A549 (cell line): ENCODE results near the gene SRGAP1. TPM values are rescaled to one million over a fixed set of nuclear protein-coding genes. Genes with fewer than 3 reads are reported as not detected.

ENCODE experiments used
- ATAC-seq, 2 experiments: fragments of 200-7000 bp in 1 of 2; fragments of >200 bp in 1 of 2; cut with Nextera tagmentation in 1 of 2; cut with Tn5 transposase in 1 of 2; 3 replicates each; pipeline versions ENCODE4 v1.8.0 to v1.9.1; 2018 to 2020; ENCODE audit warnings: mild to moderate bottlenecking in 1 of 2, moderate library complexity in 1 of 2
- CTCF ChIA-PET: fragments of 300-600 bp; sonication (Branson Sonifier 250); formaldehyde crosslinking; extraction: SDS; loops from one replicate; lab custom pipeline; 2021; ENCODE audit warnings: antibody characterized with exemption, inconsistent platforms; lab: Yijun Ruan, JAX
- POLR2A ChIA-PET: fragments of 350-600 bp; formaldehyde crosslinking; extraction: SDS; loops from one replicate; lab custom pipeline; 2021; ENCODE audit warnings: antibody characterized with exemption, inconsistent platforms; lab: Yijun Ruan, JAX
- DNase-seq, 2 experiments: peaks; one replicate each; pipeline versions ENCODE4 v3.0.0 to v3.0.0-alpha.2; 2011 to 2016; ENCODE audit warnings: low read depth in 1 of 2, low spot score in 1 of 2
- FAIRE-seq: peaks from 2 replicates; lab custom pipeline; 2011; peaks lifted over from hg19 to GRCh38; lab: Jason Lieb, UNC
- H3K27ac ChIP-seq, 2 experiments: fragments of >200 bp; sonication (Bioruptor Twin); formaldehyde crosslinking; 3 replicates each; pipeline ENCODE4 v1.5.1; 2016 to 2017
- H3K4me1 ChIP-seq: fragments of >200 bp; sonication (Bioruptor Twin); formaldehyde crosslinking; 3 replicates; pipeline ENCODE4 v1.6.1; 2016
- H3K4me2 ChIP-seq: fragments of >200 bp; sonication (Bioruptor Twin); formaldehyde crosslinking; 3 replicates; pipeline ENCODE4 v1.6.1; 2016
- H3K4me3 ChIP-seq: fragments of >200 bp; sonication (Bioruptor Twin); formaldehyde crosslinking; 3 replicates; pipeline ENCODE4 v1.5.1; 2016
- H3K9me3 ChIP-seq: fragments of >200 bp; sonication (Bioruptor Twin); formaldehyde crosslinking; 3 replicates; pipeline ENCODE4 v1.6.1; 2016
- BHLHE40 ChIP-seq: IDR thresholded peaks from 2 replicates; pipeline ENCODE4 v1.6.1; 2012; ENCODE audit warnings: low read depth, low read length, inconsistent platforms
- CHD4 ChIP-seq: fragments of 200-600 bp; sonication (generic); IDR thresholded peaks from 2 replicates; pipeline ENCODE4 v1.6.1; 2016; ENCODE audit warnings: antibody characterized with exemption, mild to moderate bottlenecking, borderline replicate concordance
- EP300 ChIP-seq, 2 experiments: fragments of >200 bp; sonication (Bioruptor Twin); formaldehyde crosslinking; IDR thresholded peaks; 2 replicates in 1 of 2; 3 replicates in 1 of 2; pipeline ENCODE4 v1.6.1; 2016 to 2017
- FOSL2 ChIP-seq, 2 experiments: fragments of 450-650 bp in 1 of 2; fragments of >200 bp in 1 of 2; sonication (Bioruptor Twin) in 1 of 2; formaldehyde crosslinking; IDR thresholded peaks; 2 replicates each; pipeline versions ENCODE4 v1.5.0 to v1.6.1; 2016 to 2020; ENCODE audit warnings: mild to moderate bottlenecking in 1 of 2, moderate library complexity in 1 of 2
- GATA3 ChIP-seq: IDR thresholded peaks from 2 replicates; pipeline ENCODE4 v1.6.1; 2012; ENCODE audit warnings: borderline replicate concordance
- HEYL ChIP-seq: fragments of 250-450 bp; sonication (Bioruptor Pico); IDR thresholded peaks from 2 replicates; pipeline ENCODE4 v1.8.0; 2021; ENCODE audit warnings: mild to moderate bottlenecking, moderate library complexity
- HOXA7 ChIP-seq: fragments of 250-450 bp; sonication (Bioruptor Pico); IDR thresholded peaks from 2 replicates; pipeline ENCODE4 v1.5.0; 2020; ENCODE audit warnings: mild to moderate bottlenecking, moderate library complexity
- HOXB13 ChIP-seq: fragments of 250-450 bp; sonication (Bioruptor Pico); IDR thresholded peaks from 2 replicates; pipeline ENCODE4 v1.5.0; 2020; ENCODE audit warnings: low read depth, mild to moderate bottlenecking, moderate library complexity
- JUN ChIP-seq, 2 experiments: fragments of >200 bp; sonication (Bioruptor Twin); formaldehyde crosslinking; IDR thresholded peaks; 2 replicates in 1 of 2; 3 replicates in 1 of 2; pipeline ENCODE4 v1.6.1; 2016 to 2017
- JUNB ChIP-seq: fragments of >200 bp; sonication (Bioruptor Twin); formaldehyde crosslinking; IDR thresholded peaks from 2 replicates; pipeline ENCODE4 v1.6.1; 2016
- NPAS2 ChIP-seq: fragments of 250-450 bp; sonication (Bioruptor Pico); IDR thresholded peaks from 2 replicates; pipeline ENCODE4 v1.8.0; 2022; ENCODE audit warnings: mild to moderate bottlenecking, moderate library complexity, borderline replicate concordance
- NR3C1 ChIP-seq: fragments of >200 bp; sonication (Bioruptor Twin); formaldehyde crosslinking; IDR thresholded peaks from 3 replicates; pipeline ENCODE4 v1.6.1; 2017
- SREBF2 ChIP-seq: fragments of 450-650 bp; IDR thresholded peaks from 2 replicates; pipeline ENCODE4 v1.6.1; 2014; ENCODE audit warnings: mild to moderate bottlenecking, moderate library complexity
- ZC3H11A ChIP-seq: fragments of 450-650 bp; IDR thresholded peaks from 2 replicates; pipeline ENCODE4 v1.6.1; 2014; ENCODE audit warnings: antibody characterized with exemption, mild to moderate bottlenecking
- ZNF302 ChIP-seq: fragments of 250-450 bp; sonication (Bioruptor Pico); IDR thresholded peaks from 2 replicates; pipeline ENCODE4 v1.9.0; 2021; ENCODE audit warnings: inconsistent platforms, mild to moderate bottlenecking, moderate library complexity
- ZSCAN20 ChIP-seq: fragments of 250-450 bp; sonication (Bioruptor Pico); IDR thresholded peaks from 2 replicates; pipeline ENCODE4 v1.8.0; 2022; ENCODE audit warnings: mild to moderate bottlenecking, moderate library complexity
- WGBS: methylation state at CpG from one replicate; pipeline ENCODE4 v1.1.6; 2017; ENCODE audit errors: missing lambda C conversion rate; 5-methylcytosine and 5-hydroxymethylcytosine counted together
- polyA plus RNA-seq, 4 experiments: library from polyadenylated mRNA; depleted of rRNA in 3 of 4; stranded (reverse); fragments of >200 nt; fragmentation: RNase III in 1 of 4; extraction: RNeasy Plus Mini Kit Qiagen cat#74134 plus additional on column Dnase treatment in 1 of 4; gene quantifications; 2 replicates in 3 of 4; 3 replicates in 1 of 4; pipeline ENCODE4 v1.2.3, GENCODE V29; 2011 to 2017
- TF ChIP-seq, protein P1 (sequence below): fragments of 250-450 bp; sonication (Bioruptor Pico); IDR thresholded peaks from 2 replicates; pipeline ENCODE4 v1.5.0; 2020; ENCODE audit warnings: low read depth, mild to moderate bottlenecking, moderate library complexity
- TF ChIP-seq, protein P2 (sequence below): fragments of 200-600 bp; sonication (generic); IDR thresholded peaks from 2 replicates; pipeline ENCODE4 v1.6.1; 2016; ENCODE audit warnings: antibody characterized with exemption, mild to moderate bottlenecking, moderate library complexity
- TF ChIP-seq, protein P3 (sequence below): fragments of >200 bp; sonication (Bioruptor Twin); formaldehyde crosslinking; IDR thresholded peaks from 2 replicates; pipeline ENCODE4 v1.6.1; 2016
- TF ChIP-seq, protein P4 (sequence below): fragments of >200 bp; sonication (Bioruptor Twin); formaldehyde crosslinking; IDR thresholded peaks from 3 replicates; pipeline ENCODE4 v1.6.1; 2016
- TF ChIP-seq, protein P5 (sequence below): IDR thresholded peaks from 2 replicates; pipeline ENCODE4 v1.6.1; 2012

The SRGAP1 gene
- polyA plus RNA-seq, 2 of the 4 experiments (the other 2 are of a cell fraction): 7.9 to 22.9 TPM

DNA sequence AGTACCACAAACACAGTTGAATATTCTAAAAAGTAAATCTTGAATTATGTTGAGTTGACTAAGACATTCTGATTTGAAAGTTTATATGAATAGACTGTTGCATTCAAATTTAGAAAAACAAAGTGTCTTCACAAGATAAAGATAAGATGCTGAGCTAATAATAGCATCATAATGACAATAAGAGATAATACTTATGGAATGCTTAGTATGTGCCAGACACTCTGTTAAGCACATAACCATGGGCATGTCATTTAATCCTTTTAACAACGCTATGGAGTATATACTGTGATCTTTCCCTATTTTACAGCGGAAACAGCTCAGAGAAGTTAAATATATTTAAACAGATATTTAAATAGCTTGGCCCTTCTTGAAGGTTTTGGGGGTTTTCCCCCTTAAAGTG is 163.4 kb downstream of the SRGAP1 start:
- TF ChIP-seq HOXB13 (CRISPR knock-in tag): no peak
- no peak overlapping the region for H3K4me3 ChIP-seq
- POLR2A ChIA-PET: no interaction called here
- ATAC-seq (peak in 1 of 2 experiments; percentile 20; a peak in 1 of 6 replicates), DNase-seq (no peak), FAIRE-seq (no peak)
- H3K4me1 ChIP-seq: peaks cover 46% of the 10 kb centered on the region
- H3K27ac ChIP-seq: no peak overlapping the region
- peak overlapping the region; percentile 67; the same call in 2 of the 3 replicates for H3K4me2 ChIP-seq
- CTCF ChIA-PET: interaction anchor here (1.1 to 3.1 kb wide), 2 partner anchors 164 to 228 kb away, joined by 3 to 11 read pairs; partner anchors contain the start of gene SRGAP1
- 51% methylated on average over 2 of the region's 2 CpGs for WGBS
- peaks cover 3% of the 10 kb centered on the region; the same call in 1 of the 3 replicates for H3K9me3 ChIP-seq

DNA sequence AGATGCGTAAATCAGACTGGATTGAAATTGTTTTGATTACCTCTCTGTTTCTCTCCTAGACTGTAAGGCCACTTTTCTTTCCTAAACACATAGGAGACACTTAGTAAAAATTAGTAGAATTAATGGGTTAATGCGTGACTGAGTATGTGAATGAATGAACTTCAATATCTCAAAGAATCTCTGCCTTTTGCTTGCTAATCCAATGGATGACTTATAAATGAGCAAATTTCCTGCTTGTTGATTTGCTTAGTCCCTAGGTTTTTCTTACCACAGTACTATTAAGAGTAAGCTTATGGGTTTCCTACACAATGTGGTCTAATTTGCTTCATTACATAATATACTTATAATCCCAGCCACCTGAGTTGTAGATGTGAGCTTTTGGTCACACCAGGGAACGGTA is 164.1 kb downstream of the SRGAP1 start:
- no peak for ATAC-seq
- Histone ChIP-seq H3K4me2 (peak overlapping the region; percentile 67), H3K9me3 (0 out of 3 replicates have a peak, but pooled peaks cover 3% of the 10 kb centered on the region), H3K4me1 (peaks cover 46% of the 10 kb centered on the region), H3K4me3 (no peak overlapping the region), H3K27ac (peak overlapping the region; percentile 47 to 73; a peak in 3 of 6 replicates)
- 56% methylated on average over 3 of the region's 3 CpGs for WGBS
- TF ChIP-seq, protein P1, sequence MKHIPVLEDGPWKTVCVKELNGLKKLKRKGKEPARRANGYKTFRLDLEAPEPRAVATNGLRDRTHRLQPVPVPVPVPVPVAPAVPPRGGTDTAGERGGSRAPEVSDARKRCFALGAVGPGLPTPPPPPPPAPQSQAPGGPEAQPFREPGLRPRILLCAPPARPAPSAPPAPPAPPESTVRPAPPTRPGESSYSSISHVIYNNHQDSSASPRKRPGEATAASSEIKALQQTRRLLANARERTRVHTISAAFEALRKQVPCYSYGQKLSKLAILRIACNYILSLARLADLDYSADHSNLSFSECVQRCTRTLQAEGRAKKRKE (CRISPR knock-in tag): no peak
- TF ChIP-seq, protein P2, sequence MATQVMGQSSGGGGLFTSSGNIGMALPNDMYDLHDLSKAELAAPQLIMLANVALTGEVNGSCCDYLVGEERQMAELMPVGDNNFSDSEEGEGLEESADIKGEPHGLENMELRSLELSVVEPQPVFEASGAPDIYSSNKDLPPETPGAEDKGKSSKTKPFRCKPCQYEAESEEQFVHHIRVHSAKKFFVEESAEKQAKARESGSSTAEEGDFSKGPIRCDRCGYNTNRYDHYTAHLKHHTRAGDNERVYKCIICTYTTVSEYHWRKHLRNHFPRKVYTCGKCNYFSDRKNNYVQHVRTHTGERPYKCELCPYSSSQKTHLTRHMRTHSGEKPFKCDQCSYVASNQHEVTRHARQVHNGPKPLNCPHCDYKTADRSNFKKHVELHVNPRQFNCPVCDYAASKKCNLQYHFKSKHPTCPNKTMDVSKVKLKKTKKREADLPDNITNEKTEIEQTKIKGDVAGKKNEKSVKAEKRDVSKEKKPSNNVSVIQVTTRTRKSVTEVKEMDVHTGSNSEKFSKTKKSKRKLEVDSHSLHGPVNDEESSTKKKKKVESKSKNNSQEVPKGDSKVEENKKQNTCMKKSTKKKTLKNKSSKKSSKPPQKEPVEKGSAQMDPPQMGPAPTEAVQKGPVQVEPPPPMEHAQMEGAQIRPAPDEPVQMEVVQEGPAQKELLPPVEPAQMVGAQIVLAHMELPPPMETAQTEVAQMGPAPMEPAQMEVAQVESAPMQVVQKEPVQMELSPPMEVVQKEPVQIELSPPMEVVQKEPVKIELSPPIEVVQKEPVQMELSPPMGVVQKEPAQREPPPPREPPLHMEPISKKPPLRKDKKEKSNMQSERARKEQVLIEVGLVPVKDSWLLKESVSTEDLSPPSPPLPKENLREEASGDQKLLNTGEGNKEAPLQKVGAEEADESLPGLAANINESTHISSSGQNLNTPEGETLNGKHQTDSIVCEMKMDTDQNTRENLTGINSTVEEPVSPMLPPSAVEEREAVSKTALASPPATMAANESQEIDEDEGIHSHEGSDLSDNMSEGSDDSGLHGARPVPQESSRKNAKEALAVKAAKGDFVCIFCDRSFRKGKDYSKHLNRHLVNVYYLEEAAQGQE: no peak
- TF ChIP-seq EP300 (IDR thresholded peaks at IDR 0.05) (no peak), BHLHE40 (no peak), NPAS2 (CRISPR knock-in tag) (no peak), NR3C1 (no peak), HEYL (CRISPR knock-in tag) (no peak), GATA3 (no peak), JUNB (no peak)
- POLR2A ChIA-PET: no interaction called here
- no peak for FAIRE-seq
- CTCF ChIA-PET: interaction anchor here (0.7 to 2.3 kb wide), 2 partner anchors 165 to 564 kb away, joined by 3 to 14 read pairs; partner anchors contain the start of gene SRGAP1
- DNase-seq: no peak

DNA sequence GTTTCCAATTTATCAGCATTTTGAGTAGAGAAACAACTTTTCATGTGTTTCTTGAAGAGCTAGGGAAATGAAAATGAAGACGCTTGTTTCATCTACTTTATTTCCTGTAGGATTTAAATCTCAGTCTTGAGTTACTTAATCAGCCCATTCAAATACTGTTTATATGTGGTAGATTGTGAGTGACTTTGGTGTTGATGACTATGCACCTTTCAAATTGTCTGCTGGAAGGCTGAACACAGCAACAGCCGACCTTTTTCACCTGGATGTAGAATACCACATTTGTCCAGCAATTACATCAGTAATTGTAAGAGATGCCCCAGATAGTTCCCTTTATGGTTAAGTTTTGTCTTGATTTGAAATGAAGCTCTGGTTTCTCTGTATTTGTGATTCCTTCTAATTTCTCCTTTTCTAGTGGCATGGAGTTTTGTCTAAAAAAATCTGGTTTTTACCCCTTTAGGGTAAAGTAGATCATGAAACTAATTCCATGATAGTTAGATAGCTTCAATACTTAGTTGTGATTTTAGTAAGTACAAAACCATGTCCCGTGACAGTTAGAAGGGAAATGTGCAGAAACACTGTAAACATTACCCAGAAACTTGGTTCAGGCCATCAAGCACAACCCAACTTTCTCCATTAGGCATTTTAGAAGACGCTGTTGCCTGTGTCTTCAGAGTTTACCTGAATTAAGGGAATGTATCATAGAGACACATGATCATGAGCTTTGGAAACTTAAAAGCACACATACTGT is 165.0 kb downstream of the SRGAP1 start:
- Histone ChIP-seq H3K9me3 (0 out of 3 replicates have a peak, but pooled peaks cover 3% of the 10 kb centered on the region), H3K4me3 (no peak overlapping the region), H3K4me1 (peaks cover 46% of the 10 kb centered on the region), H3K27ac (peak overlapping the region; percentile 73 to 78), H3K4me2 (peak overlapping the region; percentile 67)
- FAIRE-seq (peak; percentile 70), DNase-seq (no peak), ATAC-seq (no peak)
- 89% methylated on average over 4 of the region's 4 CpGs for WGBS
- CTCF ChIA-PET: interaction anchor here (0.7 to 2.3 kb wide), 3 partner anchors 13 to 563 kb away, joined by 3 to 14 read pairs (median 3); partner anchors contain the start of gene SRGAP1
- POLR2A ChIA-PET: no interaction called here
- TF ChIP-seq, protein P3, sequence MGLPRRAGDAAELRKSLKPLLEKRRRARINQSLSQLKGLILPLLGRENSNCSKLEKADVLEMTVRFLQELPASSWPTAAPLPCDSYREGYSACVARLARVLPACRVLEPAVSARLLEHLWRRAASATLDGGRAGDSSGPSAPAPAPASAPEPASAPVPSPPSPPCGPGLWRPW: no peak
- TF ChIP-seq, protein P4, sequence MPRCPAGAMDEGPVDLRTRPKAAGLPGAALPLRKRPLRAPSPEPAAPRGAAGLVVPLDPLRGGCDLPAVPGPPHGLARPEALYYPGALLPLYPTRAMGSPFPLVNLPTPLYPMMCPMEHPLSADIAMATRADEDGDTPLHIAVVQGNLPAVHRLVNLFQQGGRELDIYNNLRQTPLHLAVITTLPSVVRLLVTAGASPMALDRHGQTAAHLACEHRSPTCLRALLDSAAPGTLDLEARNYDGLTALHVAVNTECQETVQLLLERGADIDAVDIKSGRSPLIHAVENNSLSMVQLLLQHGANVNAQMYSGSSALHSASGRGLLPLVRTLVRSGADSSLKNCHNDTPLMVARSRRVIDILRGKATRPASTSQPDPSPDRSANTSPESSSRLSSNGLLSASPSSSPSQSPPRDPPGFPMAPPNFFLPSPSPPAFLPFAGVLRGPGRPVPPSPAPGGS: no peak
- no peak for TF ChIP-seq ZNF302 (CRISPR knock-in tag)
- TF ChIP-seq ZSCAN20 (CRISPR knock-in tag): no peak
- TF ChIP-seq, protein P2: no peak
- TF ChIP-seq, protein P5, sequence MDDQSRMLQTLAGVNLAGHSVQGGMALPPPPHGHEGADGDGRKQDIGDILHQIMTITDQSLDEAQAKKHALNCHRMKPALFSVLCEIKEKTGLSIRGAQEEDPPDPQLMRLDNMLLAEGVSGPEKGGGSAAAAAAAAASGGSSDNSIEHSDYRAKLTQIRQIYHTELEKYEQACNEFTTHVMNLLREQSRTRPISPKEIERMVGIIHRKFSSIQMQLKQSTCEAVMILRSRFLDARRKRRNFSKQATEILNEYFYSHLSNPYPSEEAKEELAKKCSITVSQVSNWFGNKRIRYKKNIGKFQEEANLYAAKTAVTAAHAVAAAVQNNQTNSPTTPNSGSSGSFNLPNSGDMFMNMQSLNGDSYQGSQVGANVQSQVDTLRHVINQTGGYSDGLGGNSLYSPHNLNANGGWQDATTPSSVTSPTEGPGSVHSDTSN: no peak
- no peak for TF ChIP-seq ZC3H11A
- TF ChIP-seq JUN (IDR thresholded peaks at IDR 0.05): no peak
- TF ChIP-seq FOSL2 (IDR thresholded peaks at IDR 0.05): no peak
- TF ChIP-seq FOSL2 (CRISPR knock-in tag; IDR thresholded peaks at IDR 0.05): no peak
- no peak for TF ChIP-seq HOXA7 (CRISPR knock-in tag)
- no peak for TF ChIP-seq SREBF2
- no peak for TF ChIP-seq CHD4
